Ishikawa (cell line): ENCODE measurements around the gene IL19.

ENCODE experiments used
- CEBPB ChIP-seq: IDR thresholded peaks from 2 replicates; pipeline ENCODE4 v1.6.1; 2012
- CREB1 ChIP-seq: IDR thresholded peaks from 2 replicates; pipeline ENCODE4 v1.6.1; 2012; ENCODE audit warnings: low read depth
- EP300 ChIP-seq: IDR thresholded peaks from 2 replicates; pipeline ENCODE4 v1.6.1; 2012; ENCODE audit warnings: borderline replicate concordance
- NFIC ChIP-seq: IDR thresholded peaks from 2 replicates; pipeline ENCODE4 v1.6.1; 2012
- RAD21 ChIP-seq: IDR thresholded peaks from 2 replicates; pipeline ENCODE4 v1.6.1; 2012; ENCODE audit warnings: low read depth
- YY1 ChIP-seq: IDR thresholded peaks from 2 replicates; pipeline ENCODE4 v1.6.1; 2012; ENCODE audit warnings: low read depth
- TF ChIP-seq, protein P1 (sequence below): IDR thresholded peaks from 2 replicates; pipeline ENCODE4 v1.6.1; 2012; ENCODE audit warnings: low read depth, mild to moderate bottlenecking

DNA sequence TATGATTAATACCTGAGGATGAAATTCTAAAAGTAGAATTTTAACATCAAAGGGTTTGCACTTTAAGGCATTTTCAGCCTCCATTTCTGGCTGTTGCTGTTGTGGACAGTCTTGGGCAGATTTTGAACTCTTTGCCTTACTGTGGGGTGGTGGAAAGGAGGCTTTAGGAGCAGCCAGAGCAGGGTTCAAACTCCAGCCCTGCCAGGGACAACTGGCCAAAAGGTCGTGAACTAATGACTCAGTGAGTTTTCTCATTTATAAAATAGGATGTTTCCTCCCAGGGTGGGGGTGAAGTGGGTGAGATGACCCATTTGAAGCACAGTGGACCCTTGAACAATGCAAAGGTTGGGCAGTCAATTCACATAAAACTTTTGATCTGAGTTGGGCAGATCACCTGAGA is 49.1 kb upstream of the IL19 start:
- TF ChIP-seq EP300 (no peak), NFIC (no peak), YY1 (no peak), CEBPB (no peak), CREB1 (no peak), RAD21 (no peak)
- TF ChIP-seq, protein P1, sequence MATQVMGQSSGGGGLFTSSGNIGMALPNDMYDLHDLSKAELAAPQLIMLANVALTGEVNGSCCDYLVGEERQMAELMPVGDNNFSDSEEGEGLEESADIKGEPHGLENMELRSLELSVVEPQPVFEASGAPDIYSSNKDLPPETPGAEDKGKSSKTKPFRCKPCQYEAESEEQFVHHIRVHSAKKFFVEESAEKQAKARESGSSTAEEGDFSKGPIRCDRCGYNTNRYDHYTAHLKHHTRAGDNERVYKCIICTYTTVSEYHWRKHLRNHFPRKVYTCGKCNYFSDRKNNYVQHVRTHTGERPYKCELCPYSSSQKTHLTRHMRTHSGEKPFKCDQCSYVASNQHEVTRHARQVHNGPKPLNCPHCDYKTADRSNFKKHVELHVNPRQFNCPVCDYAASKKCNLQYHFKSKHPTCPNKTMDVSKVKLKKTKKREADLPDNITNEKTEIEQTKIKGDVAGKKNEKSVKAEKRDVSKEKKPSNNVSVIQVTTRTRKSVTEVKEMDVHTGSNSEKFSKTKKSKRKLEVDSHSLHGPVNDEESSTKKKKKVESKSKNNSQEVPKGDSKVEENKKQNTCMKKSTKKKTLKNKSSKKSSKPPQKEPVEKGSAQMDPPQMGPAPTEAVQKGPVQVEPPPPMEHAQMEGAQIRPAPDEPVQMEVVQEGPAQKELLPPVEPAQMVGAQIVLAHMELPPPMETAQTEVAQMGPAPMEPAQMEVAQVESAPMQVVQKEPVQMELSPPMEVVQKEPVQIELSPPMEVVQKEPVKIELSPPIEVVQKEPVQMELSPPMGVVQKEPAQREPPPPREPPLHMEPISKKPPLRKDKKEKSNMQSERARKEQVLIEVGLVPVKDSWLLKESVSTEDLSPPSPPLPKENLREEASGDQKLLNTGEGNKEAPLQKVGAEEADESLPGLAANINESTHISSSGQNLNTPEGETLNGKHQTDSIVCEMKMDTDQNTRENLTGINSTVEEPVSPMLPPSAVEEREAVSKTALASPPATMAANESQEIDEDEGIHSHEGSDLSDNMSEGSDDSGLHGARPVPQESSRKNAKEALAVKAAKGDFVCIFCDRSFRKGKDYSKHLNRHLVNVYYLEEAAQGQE: no peak
